ENCODE data around the gene KCTD6. TPM values are rescaled to one million over a fixed set of nuclear protein-coding genes. Genes with fewer than 3 reads are reported as not detected.

Gene KCTD6
- total RNA-seq, 1 donor from 2014 or later, result 39.6 TPM

GRCh38 chr3:58480309-58480708, 11.6 kb upstream of the KCTD6 start:
- Histone ChIP-seq H3K4me1 (peaks cover 8% of the 10 kb centered on the region), H3K9ac (no peak overlapping the region), H3F3A (ENCODE audit: low read depth) (no peaks in the 10 kb centered on the region), H2AFZ (replicated peaks) (no peak overlapping the region), H3K27ac (no peak overlapping the region), H3K36me3 (no peaks in the 10 kb centered on the region), H3K4me3 (no peak overlapping the region), H3K79me2 (ENCODE audit: low read depth) (no peaks in the 10 kb centered on the region), H4K20me1 (ENCODE audit: low read depth) (no peaks in the 10 kb centered on the region), H3K4me2 (no peak overlapping the region), H3K9me3 (ENCODE audit: low read depth) (no peaks in the 10 kb centered on the region), H3K27me3 (no peaks in the 10 kb centered on the region)
- peaks cover 17% of the 10 kb centered on the region for H3K4me1 Mint-ChIP-seq
- TF ChIP-seq EZH2 (IDR thresholded peaks at IDR 0.05) (no peak), EZH2phosphoT487 (IDR thresholded peaks at IDR 0.05) (no peak)
- TF ChIP-seq, protein P1, sequence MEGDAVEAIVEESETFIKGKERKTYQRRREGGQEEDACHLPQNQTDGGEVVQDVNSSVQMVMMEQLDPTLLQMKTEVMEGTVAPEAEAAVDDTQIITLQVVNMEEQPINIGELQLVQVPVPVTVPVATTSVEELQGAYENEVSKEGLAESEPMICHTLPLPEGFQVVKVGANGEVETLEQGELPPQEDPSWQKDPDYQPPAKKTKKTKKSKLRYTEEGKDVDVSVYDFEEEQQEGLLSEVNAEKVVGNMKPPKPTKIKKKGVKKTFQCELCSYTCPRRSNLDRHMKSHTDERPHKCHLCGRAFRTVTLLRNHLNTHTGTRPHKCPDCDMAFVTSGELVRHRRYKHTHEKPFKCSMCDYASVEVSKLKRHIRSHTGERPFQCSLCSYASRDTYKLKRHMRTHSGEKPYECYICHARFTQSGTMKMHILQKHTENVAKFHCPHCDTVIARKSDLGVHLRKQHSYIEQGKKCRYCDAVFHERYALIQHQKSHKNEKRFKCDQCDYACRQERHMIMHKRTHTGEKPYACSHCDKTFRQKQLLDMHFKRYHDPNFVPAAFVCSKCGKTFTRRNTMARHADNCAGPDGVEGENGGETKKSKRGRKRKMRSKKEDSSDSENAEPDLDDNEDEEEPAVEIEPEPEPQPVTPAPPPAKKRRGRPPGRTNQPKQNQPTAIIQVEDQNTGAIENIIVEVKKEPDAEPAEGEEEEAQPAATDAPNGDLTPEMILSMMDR (IDR thresholded peaks at IDR 0.05), result no peak
- no peak overlapping the region for H3K27ac Mint-ChIP-seq
- H3K36me3 Mint-ChIP-seq, result peaks cover 2% of the 10 kb centered on the region
- DNase-seq (ENCODE audit: low spot score), result no peak
- H3K4me3 Mint-ChIP-seq, result no peak overlapping the region
- H3K9me3 Mint-ChIP-seq, result peaks cover 25% of the 10 kb centered on the region
- H3K27me3 Mint-ChIP-seq (ENCODE audit: insufficient read depth, low read depth), result peaks cover 2% of the 10 kb centered on the region

DNA sequence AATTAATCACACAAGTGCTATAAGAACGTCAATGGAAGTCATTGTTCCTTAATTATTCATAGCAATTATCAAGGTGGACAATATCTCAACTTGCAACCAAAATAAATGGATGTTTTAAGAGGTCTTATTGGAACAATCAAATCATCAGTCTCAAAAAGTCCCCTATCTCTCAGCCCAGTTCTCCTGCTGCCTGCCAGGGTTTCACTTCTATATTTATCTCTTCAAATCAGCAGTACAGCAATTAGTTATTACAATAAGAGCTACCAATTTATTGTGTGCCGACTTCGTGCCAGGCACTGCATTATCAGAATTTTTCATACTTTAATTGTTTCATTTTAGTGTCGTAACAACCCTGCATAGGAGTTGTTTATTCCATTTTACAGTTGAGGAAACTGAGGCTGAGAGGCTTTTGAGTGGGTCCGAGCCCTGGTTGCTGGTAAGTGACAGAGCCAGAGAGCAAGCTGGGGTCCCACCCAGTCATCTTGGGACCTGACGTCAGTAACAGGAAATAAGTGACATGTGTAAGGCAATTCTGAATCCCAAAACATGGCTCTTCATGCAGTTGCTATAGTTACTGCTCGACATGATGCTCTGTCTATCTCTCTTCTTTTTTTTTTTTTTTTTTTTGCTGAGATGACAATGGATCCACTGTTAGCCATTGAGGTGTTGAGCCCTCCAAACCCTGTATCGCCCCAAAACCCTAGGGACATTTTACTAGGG, 8.8 kb upstream of the KCTD6 start:
- Histone ChIP-seq H3K4me1 (peaks cover 8% of the 10 kb centered on the region), H3K4me3 (no peak overlapping the region), H3F3A (ENCODE audit: low read depth) (no peaks in the 10 kb centered on the region), H3K36me3 (no peaks in the 10 kb centered on the region), H3K27ac (no peak overlapping the region), H4K20me1 (ENCODE audit: low read depth) (no peaks in the 10 kb centered on the region), H3K9me3 (ENCODE audit: low read depth) (no peaks in the 10 kb centered on the region), H3K79me2 (ENCODE audit: low read depth) (no peaks in the 10 kb centered on the region), H3K4me2 (no peak overlapping the region), H3K27me3 (no peaks in the 10 kb centered on the region), H3K9ac (no peak overlapping the region), H2AFZ (replicated peaks) (no peak overlapping the region)
- H3K4me1 Mint-ChIP-seq, result peaks cover 24% of the 10 kb centered on the region
- H3K36me3 Mint-ChIP-seq, result peaks cover 2% of the 10 kb centered on the region
- peaks cover 8% of the 10 kb centered on the region for H3K27me3 Mint-ChIP-seq (ENCODE audit: insufficient read depth, low read depth)
- no peak overlapping the region for H3K27ac Mint-ChIP-seq
- H3K9me3 Mint-ChIP-seq, result peaks cover 23% of the 10 kb centered on the region
- no peak overlapping the region for H3K4me3 Mint-ChIP-seq
- TF ChIP-seq, protein P1 (IDR thresholded peaks at IDR 0.05), result no peak
- TF ChIP-seq EZH2phosphoT487 (IDR thresholded peaks at IDR 0.05) (no peak), EZH2 (IDR thresholded peaks at IDR 0.05) (no peak)
- DNase-seq (ENCODE audit: low spot score), result no peak

GRCh38 chr3:58484045-58484721, 7.7 kb upstream of the KCTD6 start:
- TF ChIP-seq, protein P1 (IDR thresholded peaks at IDR 0.05), result no peak
- TF ChIP-seq EZH2phosphoT487 (IDR thresholded peaks at IDR 0.05) (no peak), EZH2 (IDR thresholded peaks at IDR 0.05) (no peak)
- Histone ChIP-seq H3K9me3 (ENCODE audit: low read depth) (no peaks in the 10 kb centered on the region), H3K27me3 (no peaks in the 10 kb centered on the region), H3F3A (ENCODE audit: low read depth) (no peaks in the 10 kb centered on the region), H3K79me2 (ENCODE audit: low read depth) (no peaks in the 10 kb centered on the region), H2AFZ (replicated peaks) (peak overlapping the region; percentile 95), H3K4me3 (no peak overlapping the region), H4K20me1 (ENCODE audit: low read depth) (no peaks in the 10 kb centered on the region), H3K27ac (no peak overlapping the region), H3K36me3 (no peaks in the 10 kb centered on the region), H3K4me1 (peaks cover 8% of the 10 kb centered on the region), H3K9ac (no peak overlapping the region), H3K4me2 (no peak overlapping the region)
- H3K4me1 Mint-ChIP-seq, result peaks cover 24% of the 10 kb centered on the region
- DNase-seq (ENCODE audit: low spot score), result no peak
- peaks cover 20% of the 10 kb centered on the region for H3K9me3 Mint-ChIP-seq
- H3K27ac Mint-ChIP-seq, result peak overlapping the region; percentile 66
- no peaks in the 10 kb centered on the region for H3K36me3 Mint-ChIP-seq
- peaks cover 11% of the 10 kb centered on the region for H3K27me3 Mint-ChIP-seq (ENCODE audit: insufficient read depth, low read depth)
- H3K4me3 Mint-ChIP-seq, result no peak overlapping the region

All from neural progenitor cell (in vitro differentiated cells).